SH-SY5Y (cell line): ENCODE data around the gene CD59.

Experiments
- GATA2 ChIP-seq: IDR thresholded peaks from 2 replicates; pipeline ENCODE4 v1.6.1; 2011; ENCODE audit warnings: mild to moderate bottlenecking, low read depth, low read length
- GATA3 ChIP-seq: IDR thresholded peaks from 2 replicates; pipeline ENCODE4 v1.6.1; 2011; ENCODE audit warnings: low read depth, mild to moderate bottlenecking, low read length, moderate library complexity

Gene CD59

GRCh38 chr11:33706966-33707365 is 29.3 kb downstream of the CD59 start:
- TF ChIP-seq GATA3: no peak
- TF ChIP-seq GATA2: no peak

DNA sequence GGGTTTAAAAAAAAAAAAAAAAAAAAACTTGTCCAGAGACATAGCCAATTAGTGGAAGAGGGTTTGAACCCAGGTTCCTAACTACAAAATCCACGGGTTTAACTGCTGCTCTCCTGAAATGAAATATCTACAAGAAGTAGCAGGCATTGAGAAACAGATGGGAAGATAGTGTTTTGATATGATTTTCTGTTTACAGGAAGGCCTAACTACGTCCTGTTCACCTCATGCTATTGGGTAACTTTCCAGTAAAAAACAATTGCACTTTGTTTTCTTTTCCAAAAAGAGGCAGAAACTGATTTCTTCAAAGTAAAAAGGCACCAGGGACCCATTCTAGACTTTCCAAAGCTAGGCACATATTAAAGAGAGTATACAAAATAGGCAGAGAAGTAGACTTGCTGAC is 29.7 kb downstream of the CD59 start:
- TF ChIP-seq GATA3: no peak
- TF ChIP-seq GATA2: no peak

DNA sequence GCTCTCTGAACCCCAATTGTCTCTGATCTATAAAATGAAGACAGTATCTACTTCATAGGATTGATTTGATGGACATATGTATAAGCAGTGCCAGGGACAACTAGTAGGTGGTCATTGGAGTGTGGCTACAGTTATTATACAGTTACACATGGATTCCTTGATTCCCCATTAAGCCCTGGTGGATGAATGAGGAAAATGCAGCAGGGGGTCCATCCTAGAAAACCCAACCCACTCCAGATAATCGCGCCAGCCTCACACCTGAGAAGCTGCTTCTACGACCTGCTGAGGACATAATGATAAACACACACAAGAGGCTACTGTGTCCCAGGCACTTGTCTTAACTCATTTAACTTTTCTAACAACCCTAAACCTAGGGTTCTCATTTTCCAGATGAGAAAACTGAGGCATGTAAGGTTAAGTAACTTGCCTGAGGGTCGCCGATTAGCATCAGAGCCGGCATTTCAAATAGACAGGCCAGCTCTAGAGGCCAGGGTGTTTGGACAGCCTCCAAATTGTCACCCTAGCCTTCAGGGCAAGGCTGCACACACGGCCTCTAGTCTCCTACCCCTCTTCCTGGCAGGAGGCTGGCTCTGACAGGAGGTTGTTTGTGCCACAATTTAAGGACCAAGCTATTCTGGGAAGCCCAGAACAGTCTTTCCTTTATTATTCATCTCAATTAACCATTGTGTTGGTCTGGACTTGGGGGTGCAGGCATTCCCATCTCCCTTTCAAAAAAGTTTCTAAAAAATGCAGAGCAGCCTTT is 31.8 kb downstream of the CD59 start:
- no peak for TF ChIP-seq GATA3
- TF ChIP-seq GATA2: no peak

DNA sequence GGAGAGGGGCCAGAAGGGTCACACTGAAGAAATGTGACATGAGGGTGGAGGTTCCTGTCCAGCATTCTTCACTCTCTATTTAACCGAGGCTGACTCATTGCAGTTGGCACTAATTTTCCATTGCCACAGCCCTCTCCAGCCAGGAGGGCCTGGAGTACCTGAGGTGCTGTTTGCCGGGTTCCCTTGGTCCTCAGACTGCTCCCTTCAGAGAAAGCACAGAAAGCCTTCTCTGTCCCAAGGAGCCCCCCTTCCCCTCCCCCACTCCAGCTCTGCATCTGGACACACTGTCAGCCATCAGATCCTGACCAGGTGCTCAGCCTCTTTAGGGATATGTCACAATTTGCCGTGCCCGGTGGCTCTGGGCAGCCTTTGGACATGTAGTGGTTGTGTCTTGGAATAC is 32.4 kb downstream of the CD59 start:
- no peak for TF ChIP-seq GATA2
- no peak for TF ChIP-seq GATA3

DNA sequence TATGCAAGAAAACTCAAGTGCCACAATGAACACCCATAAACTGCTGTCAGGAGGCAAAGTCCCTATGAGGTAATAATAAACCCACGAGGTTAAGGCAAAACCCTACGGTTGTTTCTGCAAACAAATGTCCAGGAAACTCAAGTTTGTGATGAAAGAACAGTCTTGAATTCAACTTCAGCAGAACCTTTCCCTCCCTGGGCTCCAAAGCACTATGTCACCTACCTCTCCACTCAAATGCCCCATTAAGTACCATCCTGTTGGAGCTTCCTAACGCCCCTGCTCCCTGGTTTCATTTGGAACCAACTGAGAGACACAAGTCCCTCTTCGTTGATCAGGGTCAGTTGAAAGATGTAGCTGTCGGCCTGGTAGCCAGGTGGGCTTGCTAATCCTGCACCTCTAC is 33.0 kb downstream of the CD59 start:
- TF ChIP-seq GATA2: no peak
- no peak for TF ChIP-seq GATA3

DNA sequence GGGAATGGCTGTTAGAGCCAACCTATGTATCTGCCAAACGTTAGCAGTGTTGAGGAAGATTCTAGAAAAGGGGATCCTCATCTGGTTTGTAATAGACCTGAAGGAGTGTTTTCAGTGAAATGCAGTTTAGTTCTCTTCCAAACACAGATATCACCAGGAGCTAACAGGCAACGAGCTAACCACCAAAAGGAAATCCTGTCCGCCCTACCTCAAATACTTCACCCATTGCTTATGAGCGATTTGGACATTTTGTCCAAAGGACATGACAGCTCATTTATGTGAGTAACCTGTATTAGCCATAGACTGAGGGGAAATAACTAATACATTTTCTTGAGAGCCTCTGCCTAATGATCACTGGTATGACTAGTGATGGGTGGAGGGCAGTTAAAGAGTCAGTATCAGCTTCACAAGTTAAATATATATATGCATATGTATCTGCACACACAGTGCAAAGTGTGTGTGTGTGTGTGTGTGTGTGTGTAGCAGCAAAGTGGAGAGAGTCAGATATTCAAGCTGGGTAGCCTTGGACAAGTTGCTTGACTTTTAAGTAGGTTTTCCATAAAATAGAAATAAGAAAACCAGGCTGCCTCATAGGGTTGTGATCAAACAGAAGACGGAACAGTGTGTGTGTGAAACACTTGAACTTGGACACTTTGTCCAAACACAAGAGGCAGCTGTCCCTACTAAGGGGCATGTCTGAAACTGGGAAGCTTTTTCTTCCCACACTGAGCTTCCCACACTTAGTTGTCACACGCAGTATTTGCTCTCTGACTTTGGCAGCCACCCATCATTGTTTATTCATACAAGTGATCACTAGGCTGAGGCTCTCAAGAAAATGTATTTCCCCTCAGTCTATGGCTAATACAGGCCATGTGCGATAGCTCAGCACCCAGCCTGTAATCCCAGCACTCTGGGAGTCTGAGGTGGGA is 34.7 kb downstream of the CD59 start:
- TF ChIP-seq GATA2: no peak
- TF ChIP-seq GATA3: no peak

DNA sequence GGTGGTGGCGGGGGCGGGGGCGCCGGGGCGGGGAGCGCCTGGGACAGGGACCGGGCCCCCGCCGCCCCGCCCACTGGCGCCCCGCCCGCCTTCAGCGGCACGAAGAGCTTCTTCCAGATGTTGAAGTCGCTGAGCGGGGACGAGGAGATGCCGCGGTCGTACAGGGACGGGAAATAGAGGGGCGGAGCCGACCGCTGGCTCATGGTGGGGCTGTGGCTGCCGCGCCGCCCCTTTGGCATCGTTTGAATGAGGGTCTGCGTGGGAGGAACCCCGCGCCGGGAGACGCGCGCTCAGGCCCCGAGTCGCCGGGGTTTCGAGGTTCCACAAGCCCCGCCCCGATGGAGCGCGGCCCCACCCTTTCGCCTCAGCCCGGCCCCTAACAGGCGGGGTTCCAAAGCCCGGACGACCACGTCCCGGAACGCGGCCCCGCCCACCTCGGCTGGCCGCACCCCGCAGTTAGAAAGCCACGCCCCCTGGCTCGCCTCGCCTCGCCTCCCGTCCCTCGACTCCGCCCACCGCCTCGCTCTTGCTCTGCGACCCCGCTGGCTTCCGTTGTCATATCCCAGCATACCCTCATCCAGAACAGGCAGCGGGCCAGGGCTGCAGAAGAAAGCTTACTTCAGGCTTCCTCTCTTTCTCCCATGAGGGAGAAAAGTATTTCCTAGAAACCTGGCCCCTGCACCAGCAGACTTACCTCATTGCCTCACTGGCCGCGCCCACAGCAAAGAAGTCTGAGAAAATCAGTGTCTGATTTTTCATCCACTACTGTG is 35.5 kb downstream of the CD59 start, which contains the start of gene C11orf91:
C11orf91 (minus strand) TSS at position 325 of the 770 bp plus-strand sequence; CDS start at position 239, 86 bp downstream.
- no peak for TF ChIP-seq GATA3
- TF ChIP-seq GATA2: no peak

DNA sequence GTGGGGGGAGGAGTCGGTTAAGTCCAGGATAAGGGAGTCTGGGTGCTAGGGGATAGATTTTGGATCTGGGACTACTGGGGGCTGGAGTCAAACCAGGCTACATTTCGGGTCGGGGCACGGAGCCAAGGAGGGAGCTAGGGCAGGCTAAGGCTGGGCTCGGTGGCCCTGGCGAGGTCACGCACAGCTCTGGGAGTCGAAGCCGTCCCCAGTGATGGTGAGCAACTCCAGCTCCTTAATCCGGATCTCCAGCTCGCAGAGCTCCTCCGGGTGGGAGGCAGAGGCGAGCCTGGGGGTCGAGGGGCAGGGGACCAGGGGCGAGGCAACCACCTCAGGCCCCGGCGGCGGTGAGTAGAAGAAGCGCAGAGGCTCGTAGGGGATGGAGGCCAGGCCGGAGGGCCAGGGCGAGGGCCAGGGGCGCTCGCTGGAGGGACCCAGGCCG is 36.1 kb downstream of the CD59 start:
- TF ChIP-seq GATA3 (no peak), GATA2 (no peak)

DNA sequence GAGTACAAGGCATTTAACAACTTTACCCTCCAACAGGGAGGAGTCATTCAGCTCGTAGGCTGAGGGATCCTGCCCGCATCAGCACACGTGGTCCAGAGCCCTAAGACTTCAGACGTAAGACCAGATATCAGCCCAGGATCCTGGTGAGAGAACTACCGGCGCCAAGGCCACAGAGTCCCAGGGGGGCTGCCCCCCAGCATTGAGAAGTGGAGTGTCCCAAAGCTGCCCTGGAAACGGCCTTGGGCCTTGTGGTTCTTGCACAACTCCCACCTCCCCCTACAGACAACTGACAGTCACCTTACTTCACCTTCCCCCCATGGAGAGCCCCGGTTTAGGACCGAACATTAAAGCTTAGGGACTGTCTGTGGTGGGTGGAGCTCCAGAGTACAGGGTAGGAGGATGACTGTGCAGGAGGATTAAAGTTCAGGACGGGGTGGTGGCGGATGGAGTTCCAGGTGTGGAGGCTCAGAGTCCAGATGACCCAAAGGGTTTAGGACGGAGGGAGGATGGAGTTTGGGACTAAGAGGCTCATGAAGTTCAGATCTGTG is 36.6 kb downstream of the CD59 start:
- no peak for TF ChIP-seq GATA2
- no peak for TF ChIP-seq GATA3

DNA sequence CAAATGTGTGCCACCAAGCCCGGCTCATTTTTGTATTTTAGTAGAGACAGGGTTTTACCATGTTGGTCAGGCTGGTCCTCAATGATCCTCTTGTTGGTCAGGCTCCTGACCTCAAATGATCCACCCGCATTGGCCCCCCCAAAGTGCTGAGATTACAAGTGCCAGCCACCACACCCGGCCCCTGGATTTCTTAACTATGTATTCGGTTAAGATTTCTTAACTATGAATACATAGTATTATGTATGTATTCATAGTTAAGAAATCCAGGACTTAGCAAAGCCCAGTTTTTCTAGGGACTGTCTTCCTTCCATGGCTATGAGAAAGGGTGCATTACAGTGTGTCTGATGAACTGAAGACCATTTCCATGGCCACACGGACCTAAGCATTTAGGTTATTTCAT is 37.3 kb downstream of the CD59 start:
- TF ChIP-seq GATA2 (no peak), GATA3 (no peak)

DNA sequence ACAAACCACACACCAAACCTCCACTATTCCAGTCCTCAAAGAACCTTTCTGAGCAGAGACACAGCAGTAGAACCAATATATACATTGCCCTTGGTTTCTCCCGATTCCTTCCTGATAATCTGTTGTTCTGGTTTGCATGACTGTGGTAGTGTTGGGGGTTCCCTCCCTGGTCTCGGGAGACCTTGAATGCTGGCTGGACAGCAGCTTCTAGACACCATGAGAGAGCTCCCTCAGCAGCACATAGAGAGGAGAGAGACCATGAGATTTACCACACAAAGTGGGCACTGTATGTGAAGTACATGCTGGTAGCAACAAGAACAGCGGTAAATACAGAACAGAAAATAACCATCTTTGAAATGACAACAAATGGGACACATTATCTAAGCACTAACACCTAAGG is 38.2 kb downstream of the CD59 start:
- TF ChIP-seq GATA2: no peak
- no peak for TF ChIP-seq GATA3

GRCh38 chr11:33696931-33697638 is 39.1 kb downstream of the CD59 start:
- TF ChIP-seq GATA2 (no peak), GATA3 (no peak)

DNA sequence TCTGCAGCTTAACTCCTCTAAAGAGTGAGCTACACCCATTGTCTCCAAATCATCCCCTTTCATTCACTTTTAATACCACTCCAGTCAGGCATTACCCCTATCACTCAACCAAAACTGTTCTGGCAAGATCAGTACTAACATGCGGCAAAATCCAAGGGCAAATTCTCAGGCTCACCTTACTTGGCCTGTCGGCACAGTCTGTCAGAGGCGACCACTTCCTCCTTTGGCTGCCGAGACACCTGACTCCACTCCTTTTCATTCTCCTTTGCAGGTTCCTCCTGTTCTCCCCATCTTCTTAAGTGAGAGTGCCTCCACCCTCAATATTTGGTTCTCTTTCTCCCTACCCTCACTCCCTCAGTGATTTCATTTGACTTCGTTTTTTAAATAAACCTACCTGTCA is 39.8 kb downstream of the CD59 start:
- TF ChIP-seq GATA2 (no peak), GATA3 (no peak)

DNA sequence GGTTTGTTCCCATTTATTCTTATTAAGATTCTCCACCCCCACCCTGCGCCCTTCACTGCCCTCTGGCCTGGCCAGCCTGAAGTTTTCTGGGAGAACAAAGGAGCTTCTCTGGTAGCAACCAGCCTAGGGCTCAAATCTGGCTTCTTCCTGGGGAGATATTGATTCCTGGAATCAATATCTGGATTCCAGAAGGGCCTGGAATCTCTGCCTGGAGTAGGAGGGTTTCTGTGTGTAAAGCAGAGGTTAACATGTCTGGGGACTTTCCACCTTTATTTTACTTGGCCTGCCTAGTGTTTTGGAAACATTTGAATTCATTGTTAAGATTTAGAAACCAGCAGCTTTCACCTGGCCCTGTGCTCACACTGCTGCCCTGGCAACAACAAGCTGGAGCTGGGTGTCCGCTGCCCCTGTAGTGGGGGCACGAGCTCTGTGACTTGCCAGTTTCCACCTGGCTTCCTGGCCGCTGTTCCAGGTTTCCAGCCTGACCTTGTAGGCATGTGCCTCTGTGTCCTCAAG is 41.1 kb downstream of the CD59 start:
- TF ChIP-seq GATA2 (no peak), GATA3 (no peak)
